GM18867 (cell line): ENCODE measurements around the gene SAA2.
"Not testable (repeated sequence)": the region's sequence is repeated elsewhere in the genome, so short reads cannot be mapped to it uniquely, and the experiment has no call there.

Experiments
- ATAC-seq: cut with Tn5 transposase; IDR thresholded peaks from one replicate; pipeline ENCODE4 v1.9.1; 2021; ENCODE audit warnings: mild to moderate bottlenecking, moderate library complexity; ENCODE audit not compliant: unreplicated experiment

Gene SAA2

DNA sequence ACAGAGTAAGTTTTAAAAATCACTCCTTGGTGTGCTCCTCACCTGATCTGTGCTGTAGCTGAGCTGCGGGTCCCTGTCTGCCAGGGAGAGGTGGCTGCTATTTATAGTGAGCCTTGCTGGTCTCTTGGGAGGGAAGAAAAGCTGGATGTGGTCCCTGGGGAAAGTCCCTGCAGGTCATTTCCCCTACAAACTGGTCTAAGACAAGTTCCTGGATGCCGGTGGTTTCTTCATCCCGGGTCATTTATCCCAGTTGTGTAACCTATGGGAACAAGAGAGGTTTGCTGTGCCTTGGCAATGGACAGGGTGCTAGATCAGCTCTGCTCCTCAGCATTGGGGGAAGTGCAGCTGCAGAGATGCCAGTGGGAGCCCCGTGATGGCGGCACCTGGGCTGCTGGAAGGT lies at the start of gene SAA2:
Gene SAA2 (minus strand): TSS at position 108 of the 400 bp plus-strand sequence. CDS start 657 bp downstream, outside the sequence.
- no peak for ATAC-seq

DNA sequence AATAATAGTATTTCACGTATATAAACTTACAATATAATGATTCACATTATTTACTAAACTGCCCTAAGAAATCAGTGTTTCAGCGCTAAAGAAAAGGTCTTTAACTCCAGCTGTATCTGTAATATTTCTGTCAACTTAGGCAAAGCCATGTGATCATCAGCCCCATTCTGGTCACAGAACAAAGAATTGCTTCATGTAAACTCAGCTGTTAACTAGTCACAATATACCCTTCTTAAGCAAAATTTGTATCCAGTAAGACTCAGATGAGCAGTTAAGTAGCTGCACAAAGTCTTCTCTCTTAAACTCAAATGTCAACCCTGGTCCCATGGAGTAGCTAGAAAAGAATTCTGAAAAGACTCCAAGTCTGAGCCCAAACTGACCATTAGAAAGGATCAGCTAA lies 46.8 kb upstream of the SAA2 start:
- no peak for ATAC-seq

DNA sequence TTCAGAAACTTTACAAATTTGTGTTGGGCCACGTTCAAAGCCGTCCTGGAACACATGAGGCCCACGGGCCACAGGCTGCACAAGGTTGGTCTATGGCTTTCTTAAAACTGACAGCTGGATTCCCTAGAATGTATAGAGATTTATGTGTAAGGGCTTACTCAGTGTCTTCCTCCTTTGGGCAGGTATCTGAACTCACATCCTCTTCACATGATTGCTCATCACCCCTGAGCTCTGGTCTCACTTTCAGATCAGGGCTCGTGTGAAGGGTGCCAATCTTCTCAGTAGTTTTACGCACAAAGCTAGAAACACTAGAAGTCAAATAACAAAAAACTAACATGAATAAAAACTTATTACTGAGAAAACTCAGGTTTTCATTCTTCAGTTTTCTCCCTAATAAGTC lies 46.4 kb upstream of the SAA2 start:
- peak; percentile 77 for ATAC-seq

DNA sequence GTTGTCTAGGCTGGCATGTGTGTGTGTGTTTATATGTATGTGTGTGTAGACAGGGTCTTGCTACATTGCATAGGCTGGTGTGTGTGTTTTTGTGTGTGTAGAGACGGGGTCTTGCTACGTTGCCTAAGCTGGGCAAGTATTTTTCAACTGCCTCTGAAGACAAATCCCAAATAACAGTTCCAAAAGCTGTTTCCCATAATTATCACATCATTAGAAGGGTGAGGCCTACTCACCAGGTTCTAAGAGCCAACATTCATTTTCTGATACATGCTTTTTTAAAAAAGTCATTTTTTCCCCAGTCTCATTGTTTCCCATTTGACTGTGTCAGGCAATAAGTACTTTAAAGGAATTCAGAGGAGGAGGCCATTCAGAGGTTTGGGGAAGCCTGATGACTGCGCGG lies 40.4 kb upstream of the SAA2 start:
- ATAC-seq: no peak

DNA sequence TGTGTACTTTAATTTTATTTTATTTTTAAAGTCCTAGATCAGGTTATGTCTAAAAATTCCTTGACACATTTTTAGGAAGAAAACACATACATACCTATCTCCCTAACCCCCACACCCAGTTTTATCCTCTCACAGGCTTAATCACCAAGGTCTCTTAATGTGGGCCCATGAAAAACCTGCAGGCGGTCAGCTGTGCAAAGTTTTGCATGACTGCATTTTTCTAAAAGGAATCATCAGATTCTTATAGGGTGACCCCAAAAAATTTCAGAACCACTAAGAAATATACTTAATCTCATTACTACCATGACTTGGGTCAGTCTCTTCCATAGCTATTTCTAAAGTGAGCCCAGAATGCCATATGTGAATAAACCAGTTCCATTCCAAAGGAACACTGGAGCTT lies 37.4 kb upstream of the SAA2 start:
- no peak for ATAC-seq

DNA sequence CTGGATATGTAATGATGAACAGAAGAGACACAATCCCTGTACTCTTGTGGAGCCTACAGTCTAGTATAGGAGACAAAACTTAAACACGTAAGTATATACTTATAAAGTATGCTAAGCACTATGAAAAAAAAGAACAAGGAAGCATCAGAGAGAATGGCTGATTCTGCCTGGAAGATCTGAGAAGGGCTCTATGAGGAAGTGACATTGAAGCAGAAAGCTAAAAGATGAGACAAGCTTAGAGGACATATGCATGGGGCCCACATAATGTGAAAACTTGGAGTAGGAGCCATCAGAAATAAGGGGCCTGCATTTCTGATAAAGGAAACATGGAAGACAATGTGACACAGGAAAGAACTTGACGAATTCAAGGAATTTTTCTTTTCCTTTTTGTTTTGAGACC lies 34.2 kb upstream of the SAA2 start:
- ATAC-seq: no peak

DNA sequence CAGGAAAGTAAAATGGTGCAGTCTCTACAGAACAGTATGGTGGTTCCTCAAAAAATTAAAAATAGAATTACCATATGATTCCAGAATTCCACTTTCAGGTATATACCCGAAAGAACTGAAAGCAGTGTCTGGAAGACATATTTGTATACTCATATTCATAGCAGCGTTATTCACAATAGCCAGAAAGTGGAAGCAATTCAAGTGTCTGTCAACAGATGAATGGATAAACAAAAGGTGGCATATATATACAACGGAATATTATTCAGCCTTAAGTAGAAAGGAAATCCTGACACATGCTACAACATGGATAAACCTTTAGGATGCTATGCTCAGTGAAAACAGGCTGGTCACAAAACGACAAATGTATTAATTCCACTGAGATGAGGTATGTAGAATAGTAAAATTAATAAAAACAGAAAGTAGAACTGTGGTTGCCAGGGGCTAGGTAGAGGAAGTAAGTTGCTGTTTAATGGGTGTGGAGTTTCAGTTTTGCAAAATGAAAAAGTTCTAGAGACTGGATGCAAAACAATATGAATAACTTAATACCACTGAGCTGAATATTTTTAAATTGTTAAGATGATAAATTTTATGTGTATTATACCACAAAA lies 32.1 kb upstream of the SAA2 start:
- ATAC-seq: peak; percentile 93

DNA sequence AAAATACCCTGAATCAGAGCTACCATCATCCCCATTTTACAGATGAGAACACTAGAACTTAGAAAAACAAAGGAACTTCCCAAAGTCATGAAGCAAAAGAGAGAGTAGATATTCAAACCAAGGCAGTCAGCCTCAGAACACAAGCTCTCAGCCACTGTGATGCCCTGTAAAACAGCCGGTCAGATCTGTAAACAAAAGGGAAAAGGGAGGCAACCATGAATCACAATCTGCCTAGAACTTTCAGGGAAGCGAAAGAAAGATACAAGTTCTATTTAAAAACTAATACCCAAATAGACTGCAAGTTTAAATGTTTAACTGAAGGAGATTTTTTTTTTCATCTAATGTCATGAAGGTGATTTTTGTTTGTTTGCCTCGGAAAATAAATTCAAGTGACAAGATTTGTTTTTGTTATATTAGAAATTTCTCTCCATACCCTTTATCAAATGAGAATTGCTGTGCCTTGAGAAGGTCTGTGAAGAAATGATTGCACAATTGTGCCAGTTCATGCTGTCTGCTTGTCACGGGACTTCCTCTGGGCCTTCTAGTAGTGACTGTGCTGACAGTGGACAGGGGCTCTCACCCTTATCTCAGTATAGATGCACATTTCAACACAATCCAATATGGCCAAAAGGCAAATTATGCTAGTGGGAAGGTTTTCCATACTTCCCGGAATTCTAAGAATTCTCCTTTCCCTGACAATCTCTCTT lies 29.2 kb upstream of the SAA2 start:
- ATAC-seq: no peak

DNA sequence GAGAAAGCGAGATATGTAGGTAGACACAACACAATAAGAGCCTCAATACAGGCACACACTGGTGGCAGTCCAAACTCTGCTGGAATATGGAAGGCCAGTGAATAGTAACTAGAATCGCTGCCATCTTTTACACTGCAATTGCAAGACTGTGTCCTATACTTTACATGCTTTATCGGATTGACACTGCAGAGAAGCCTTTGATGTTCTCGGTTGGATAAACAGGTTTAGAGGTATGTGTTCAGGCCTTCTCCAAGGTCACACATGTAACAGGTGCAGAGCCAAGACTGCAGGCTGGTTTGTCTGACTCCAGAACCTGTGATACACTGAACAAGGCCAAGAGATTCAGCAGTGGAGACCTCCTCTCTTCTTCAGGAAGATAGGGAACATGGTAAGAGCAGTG lies 22.7 kb upstream of the SAA2 start:
- no peak for ATAC-seq

DNA sequence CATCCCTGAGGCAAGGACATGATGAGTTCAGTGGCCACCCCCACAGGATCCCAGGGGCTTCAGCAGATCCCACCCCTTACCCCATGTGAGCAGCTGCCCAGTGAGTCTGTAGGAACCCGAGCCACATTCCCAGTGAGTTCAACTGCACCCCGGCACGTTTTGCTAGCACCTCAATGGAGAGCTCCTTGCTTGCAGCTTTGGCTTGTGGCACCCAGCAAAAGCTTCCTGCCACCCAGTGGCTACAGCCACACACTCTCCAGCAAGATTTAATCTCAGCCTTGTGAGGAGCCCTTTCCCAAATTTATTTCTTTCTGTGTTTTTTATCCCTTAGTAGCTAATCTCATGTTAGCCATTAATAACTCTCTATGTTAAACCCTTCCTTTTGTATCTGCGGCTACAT lies 21.6 kb upstream of the SAA2 start:
- ATAC-seq: no peak

DNA sequence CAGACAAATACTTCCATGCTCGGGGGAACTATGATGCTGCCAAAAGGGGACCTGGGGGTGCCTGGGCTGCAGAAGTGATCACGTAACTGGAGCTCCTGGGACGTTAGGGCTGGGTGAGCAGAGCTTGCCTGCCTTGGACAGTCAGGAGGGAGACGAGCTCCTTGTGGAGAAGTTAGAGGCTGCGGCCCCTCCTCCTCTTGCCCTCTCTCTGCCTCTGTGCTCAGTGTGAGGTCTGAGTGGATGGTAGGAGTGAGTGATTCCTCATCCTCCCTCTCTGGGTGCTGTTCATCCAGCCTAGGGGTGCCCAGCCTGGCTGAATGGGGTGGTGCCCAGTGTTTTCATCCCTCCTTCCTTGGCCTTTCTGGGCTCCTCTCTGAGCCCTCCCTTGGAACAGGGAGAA lies 20.8 kb upstream of the SAA2 start:
- not testable (repeated sequence) for ATAC-seq

DNA sequence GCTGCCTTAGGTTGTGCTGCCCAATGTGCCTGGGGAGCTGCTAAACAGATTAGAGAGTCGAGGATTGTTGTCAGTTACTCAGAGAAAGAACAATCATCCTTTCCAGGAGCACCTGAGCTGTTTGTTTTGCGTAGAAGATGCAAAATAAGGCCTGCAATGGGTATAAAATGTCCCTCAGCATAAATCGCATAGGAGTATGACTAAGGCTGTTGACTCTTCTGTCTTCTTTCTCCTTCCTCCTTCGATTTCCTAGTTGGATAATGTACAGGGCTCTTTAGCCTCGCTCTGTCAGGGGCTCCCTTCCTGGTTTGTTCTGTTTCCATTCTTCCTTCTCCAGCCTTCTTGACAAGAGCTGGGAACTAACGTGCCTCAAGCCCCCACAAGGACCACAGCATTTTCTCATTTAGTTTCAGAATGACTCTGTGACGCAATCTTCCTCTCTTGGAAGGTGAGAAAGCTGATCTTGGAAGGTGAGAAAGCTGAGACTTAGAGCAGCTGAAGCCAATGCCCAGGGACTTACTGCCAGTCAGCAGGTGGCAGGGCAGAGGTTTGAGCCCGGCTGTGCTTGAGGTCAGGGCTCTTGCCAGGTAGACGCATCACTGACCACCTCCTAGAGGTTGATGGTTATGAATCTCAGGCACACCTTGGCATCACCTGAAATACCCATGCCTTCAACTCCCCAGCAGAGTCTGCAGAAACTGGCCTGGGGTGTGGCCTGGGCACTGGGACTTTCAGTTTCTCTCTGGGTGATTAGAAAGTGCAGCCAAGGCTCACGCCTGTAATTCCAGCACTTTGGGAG lies 19.1 kb upstream of the SAA2 start:
- peak; percentile 72 for ATAC-seq

DNA sequence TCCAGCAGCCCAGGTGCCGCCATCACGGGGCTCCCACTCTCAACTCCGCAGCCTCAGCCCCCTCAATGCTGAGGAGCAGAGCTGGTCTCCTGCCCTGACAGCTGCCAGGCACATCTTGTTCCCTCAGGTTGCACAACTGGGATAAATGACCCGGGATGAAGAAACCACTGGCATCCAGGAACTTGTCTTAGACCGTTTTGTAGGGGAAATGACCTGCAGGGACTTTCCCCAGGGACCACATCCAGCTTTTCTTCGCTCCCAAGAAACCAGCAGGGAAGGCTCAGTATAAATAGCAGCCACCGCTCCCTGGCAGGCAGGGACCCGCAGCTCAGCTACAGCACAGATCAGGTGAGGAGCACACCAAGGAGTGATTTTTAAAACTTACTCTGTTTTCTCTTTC lies 17.5 kb upstream of the SAA2 start, which contains the start of gene SAA1:
Gene SAA1 (plus strand): TSS at position 316 of the 400 bp plus-strand sequence. CDS start 624 bp downstream, outside the sequence.
- ATAC-seq: no peak

DNA sequence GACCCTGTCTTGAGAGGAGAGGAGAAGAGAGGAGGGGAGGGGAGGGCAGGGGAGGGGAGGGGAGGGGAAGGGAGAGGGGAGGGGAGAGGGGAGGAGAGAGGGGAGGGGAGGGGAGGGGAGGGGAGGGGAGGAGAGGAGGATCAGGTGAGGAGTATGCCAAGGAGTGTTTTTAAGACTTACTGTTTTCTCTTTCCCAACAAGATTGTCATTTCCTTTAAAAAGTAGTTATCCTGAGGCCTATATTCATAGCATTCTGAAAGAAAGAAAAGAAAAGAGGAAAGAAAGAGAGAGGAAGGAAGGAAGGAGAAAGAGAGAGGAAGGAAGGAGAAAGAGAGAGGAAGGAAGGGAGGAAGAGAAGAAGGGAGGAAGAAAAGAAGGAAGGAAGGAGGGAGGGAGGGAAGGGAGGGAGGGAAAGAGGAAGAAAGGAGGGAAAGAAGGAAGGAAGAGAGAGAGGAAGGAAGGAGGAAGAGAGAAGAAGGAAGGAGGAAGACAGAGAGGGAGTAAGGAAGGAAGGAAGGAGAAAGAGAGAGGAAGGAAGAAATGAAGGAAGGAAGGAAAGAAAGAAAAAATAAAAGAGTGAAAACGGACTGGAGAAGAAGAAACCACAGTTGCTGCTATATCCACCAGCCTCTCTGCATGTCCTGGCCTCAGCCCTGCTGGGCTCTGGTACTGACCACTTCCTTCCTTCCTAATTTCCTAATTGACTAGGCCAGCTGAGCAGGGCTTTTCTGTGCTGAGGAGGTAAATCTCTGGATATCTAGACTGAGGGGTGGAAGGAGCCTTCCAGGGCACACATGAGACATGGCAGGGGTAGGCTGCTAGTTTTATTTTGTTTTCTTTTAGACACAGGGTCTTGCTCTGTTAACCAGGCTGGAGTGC lies 16.4 kb upstream of the SAA2 start:
- ATAC-seq: no peak

DNA sequence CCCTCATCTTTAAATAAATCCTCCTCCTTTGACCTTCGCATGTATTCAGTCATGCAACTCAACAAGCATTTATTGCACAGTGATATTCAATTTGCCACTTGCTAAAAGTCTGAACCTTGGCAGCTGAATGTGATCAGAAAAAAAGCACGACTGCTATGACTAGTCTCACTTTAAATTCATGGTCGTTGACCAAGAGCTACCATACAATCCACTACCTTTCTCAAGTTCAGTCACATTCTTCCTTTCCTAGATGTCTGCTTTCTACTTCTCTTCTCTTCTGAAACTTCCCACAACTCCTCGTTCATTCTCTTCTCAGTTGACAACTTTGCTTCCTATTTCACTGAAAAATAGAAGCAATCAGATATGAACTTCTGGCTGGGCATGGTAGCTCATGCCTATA lies 15.6 kb upstream of the SAA2 start:
- ATAC-seq: no peak

DNA sequence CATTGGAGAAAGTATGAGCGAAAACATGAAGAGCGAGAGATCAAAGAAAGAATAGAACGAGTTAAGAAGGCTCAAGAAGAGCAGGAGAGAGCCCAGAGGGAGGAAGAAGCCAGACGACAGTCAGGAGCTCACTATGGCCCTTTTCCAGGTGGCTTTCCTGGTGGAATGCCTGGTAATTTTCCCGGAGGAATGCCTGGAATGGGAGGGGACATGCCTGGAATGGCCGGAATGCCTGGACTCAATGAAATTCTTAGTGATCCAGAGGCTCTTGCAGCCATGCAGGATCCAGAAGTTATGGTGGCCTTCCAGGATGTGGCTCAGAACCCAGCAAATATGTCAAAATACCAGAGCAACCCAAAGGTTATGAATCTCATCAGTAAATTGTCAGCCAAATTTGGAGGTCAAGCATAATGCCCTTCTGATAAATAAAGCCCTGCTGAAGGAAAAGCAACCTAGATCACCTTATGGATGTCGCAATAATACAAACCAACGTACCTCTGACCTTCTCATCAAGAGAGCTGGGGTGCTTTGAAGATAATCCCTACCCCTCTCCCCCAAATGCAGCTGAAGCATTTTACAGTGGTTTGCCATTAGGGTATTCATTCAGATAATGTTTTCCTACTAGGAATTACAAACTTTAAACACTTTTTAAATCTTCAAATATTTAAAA lies 14.3 kb upstream of the SAA2 start:
- not testable (repeated sequence) for ATAC-seq

DNA sequence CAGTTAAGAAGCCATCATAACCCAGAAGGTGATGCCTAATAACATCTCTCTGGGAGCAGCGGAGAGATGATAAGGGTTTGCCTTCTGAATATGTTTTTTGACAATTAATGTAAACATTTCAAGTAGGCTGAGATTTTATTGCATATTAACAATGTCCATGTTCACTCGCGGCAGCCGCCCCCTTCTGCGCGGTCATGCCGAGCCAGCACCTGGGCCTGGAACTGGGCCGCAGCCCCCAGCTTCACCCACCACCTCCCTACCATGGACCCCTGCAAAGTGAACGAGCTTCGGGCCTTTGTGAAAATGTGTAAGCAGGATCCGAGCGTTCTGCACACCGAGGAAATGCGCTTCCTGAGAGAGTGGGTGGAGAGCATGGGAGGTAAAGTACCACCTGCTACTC lies 13.3 kb upstream of the SAA2 start:
- no peak for ATAC-seq

DNA sequence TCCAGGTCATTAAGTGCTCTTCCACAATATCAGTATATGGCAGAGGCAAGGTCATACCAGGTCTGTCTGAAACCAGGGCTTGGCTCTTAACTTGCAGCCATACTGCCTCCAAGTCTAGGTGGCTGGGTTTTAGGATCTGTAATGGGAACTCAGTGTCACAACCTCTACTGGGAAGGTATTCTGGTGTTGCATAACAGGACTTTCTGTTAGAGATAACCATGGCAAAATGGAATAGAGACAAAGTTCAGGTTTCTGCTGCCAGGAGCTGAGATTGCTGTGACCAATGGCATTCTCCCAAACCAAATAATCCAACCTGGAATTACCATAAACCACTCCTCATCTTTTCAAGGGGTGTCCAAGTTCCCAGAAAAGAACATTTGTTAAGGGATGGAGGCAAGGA lies 10.8 kb upstream of the SAA2 start:
- no peak for ATAC-seq

DNA sequence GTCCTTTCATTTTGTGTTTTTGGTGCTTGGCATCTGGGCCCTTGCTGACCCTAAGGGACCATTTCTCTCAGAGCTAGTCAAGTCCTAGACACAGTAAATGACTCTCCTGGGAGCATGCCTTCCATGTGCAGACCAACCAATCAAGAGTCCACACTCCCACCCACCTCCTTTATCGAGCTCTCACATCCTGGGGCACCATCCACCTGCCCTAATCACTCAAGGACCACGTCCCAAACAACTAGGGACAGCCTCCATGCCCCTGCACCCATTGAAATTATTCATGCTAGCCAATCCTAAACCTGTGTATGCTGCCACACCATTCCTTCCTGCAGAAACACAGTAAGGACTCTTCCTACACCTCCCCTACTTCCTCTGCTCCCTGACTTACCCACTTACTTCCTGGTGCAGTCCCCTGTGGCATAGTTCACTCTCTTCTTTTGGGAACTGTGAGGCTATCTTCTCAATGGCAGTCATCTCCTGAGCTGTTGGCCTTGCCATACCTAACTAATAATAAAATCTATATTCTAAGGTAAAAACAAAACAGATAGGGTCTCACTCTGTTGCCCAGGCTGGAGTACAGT lies 6.4 kb upstream of the SAA2 start:
- no peak for ATAC-seq

DNA sequence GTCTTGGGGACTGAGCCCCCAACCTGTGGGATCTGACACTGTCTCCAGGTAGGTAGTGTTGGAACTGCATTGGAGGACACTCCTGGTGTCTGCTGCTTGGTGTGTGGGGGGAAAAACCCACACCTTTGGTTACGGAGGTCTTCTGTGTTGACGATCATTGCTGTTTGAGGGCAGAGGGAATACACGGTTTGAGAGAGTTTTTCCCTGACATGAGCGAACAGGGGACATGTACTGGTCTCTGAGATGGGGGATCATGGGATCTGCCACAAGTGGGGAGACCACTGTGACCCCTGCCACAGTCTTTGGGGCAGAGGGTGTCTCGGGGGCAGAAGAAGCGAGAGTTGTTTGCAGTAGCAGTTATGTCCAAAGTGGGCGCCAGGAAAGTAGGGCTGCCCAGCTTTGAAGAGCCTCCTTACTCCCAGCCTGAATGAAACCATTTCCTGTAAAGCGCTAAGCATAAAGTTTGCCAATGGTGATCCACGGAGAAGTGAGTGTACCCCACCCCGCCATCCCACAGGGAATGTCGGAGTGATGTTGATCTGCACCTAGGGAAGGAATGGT lies 5.4 kb upstream of the SAA2 start:
- ATAC-seq: no peak
